Panc1 (cell line): ENCODE data around the gene APBB2.

ENCODE experiments used
- CTCF ChIP-seq: fragments of 450-650 bp; IDR thresholded peaks from 2 replicates; pipeline ENCODE4 v1.5.1; 2017; ENCODE audit warnings: mild to moderate bottlenecking
- POLR2AphosphoS5 ChIP-seq: IDR thresholded peaks from 2 replicates; pipeline ENCODE4 v1.6.1; 2012; ENCODE audit warnings: mild to moderate bottlenecking, low read depth, low read length, moderate library complexity

- TF ChIP-seq CTCF (no peak), POLR2AphosphoS5 (no peak)
Measured at GRCh38 chr4:40946652-40947051, 267.7 kb downstream of the APBB2 start.
